ENCODE data around the gene TMIE. TPM values are rescaled to one million over a fixed set of nuclear protein-coding genes. Genes with fewer than 3 reads are reported as not detected.

Gene TMIE
- total RNA-seq, 1 experiment from 2014 or later: 1.1 TPM

GRCh38 chr3:46681856-46682540 is 19.2 kb upstream of the TMIE start:
- no peaks in the 10 kb centered on the region for H3K27me3 ChIP-seq (ENCODE audit: control insufficient read depth, insufficient read depth, low read length)
- intact Hi-C loops (cut with micrococcal nuclease; ENCODE audit: unreplicated experiment) (no loop called here), in situ Hi-C loops (cut with HindIII; ENCODE audit: low pct_unique_long_range_greater_than_20kb, low sequenced_read_pairs) (no loop called here)
- no peak for DNase-seq (ENCODE audit: low read depth, low spot score)
- TF ChIP-seq TCF7L2 (IDR thresholded peaks at IDR 0.05; ENCODE audit: low read depth, low read length) (no peak), POLR2AphosphoS5 (IDR thresholded peaks at IDR 0.05; ENCODE audit: low read depth, low read length) (no peak), CTCF (IDR thresholded peaks at IDR 0.05) (no peak), SIN3A (IDR thresholded peaks at IDR 0.05; ENCODE audit: borderline replicate concordance, insufficient read depth, low read depth, low read length) (no peak), REST (IDR thresholded peaks at IDR 0.05; ENCODE audit: insufficient read depth in 1 of 2, low read depth in 2 of 2, low read length in 1 of 2) (no peak)
- no peaks in the 10 kb centered on the region for H3K36me3 ChIP-seq (ENCODE audit: control insufficient read depth, insufficient read depth, low read length)
- ChIA-PET CTCF (no interaction called here), POLR2A (no interaction called here)
- H3K27ac ChIP-seq (ENCODE audit: low read length): no peak overlapping the region
- H3K9me3 ChIP-seq (ENCODE audit: control insufficient read depth, insufficient read depth, low read depth, low read length): no peaks in the 10 kb centered on the region
- no peak overlapping the region for H3K4me3 ChIP-seq (ENCODE audit: low read depth in 2 of 2, low read length in 2 of 2)
- H3K4me1 ChIP-seq (ENCODE audit: control insufficient read depth, insufficient read depth, low read length): no peaks in the 10 kb centered on the region
- BruUV-seq (replicated peaks): no TSS peak
- no peak for ATAC-seq

- Histone ChIP-seq H3K36me3 (ENCODE audit: control insufficient read depth, insufficient read depth, low read length) (no peaks in the 10 kb centered on the region), H3K9me3 (ENCODE audit: control insufficient read depth, insufficient read depth, low read depth, low read length) (no peaks in the 10 kb centered on the region), H3K27me3 (ENCODE audit: control insufficient read depth, insufficient read depth, low read length) (no peaks in the 10 kb centered on the region), H3K27ac (ENCODE audit: low read length) (no peak overlapping the region), H3K4me1 (ENCODE audit: control insufficient read depth, insufficient read depth, low read length) (no peaks in the 10 kb centered on the region), H3K4me3 (ENCODE audit: low read depth in 2 of 2, low read length in 2 of 2) (no peak overlapping the region)
- DNase-seq (ENCODE audit: low read depth, low spot score): no peak
- in situ Hi-C loops (cut with HindIII; ENCODE audit: low pct_unique_long_range_greater_than_20kb, low sequenced_read_pairs) (no loop called here), intact Hi-C loops (cut with micrococcal nuclease; ENCODE audit: unreplicated experiment) (no loop called here)
- no TSS peak for BruUV-seq (replicated peaks)
- ChIA-PET CTCF (no interaction called here), POLR2A (no interaction called here)
- ATAC-seq: no peak
- TF ChIP-seq POLR2AphosphoS5 (IDR thresholded peaks at IDR 0.05; ENCODE audit: low read depth, low read length) (no peak), TCF7L2 (IDR thresholded peaks at IDR 0.05; ENCODE audit: low read depth, low read length) (no peak), CTCF (IDR thresholded peaks at IDR 0.05) (no peak), SIN3A (IDR thresholded peaks at IDR 0.05; ENCODE audit: borderline replicate concordance, insufficient read depth, low read depth, low read length) (no peak), REST (IDR thresholded peaks at IDR 0.05; ENCODE audit: insufficient read depth in 1 of 2, low read depth in 2 of 2, low read length in 1 of 2) (no peak)
These were observed 18.2 kb upstream of the TMIE start for GRCh38 chr3:46682974-46683373.
